ENCODE data around the gene CNBP. TPM values are rescaled to one million over a fixed set of nuclear protein-coding genes. Genes with fewer than 3 reads are reported as not detected.

The CNBP gene
- polyA plus RNA-seq, 1 experiment: 305 TPM

- TF ChIP-seq CTCF (IDR thresholded peaks at IDR 0.05; ENCODE audit: low read depth, low read length): no peak
- Histone ChIP-seq H3K27ac (ENCODE audit: low read depth, low read length) (peak overlapping the region; percentile 11), H3K27me3 (ENCODE audit: control insufficient read depth, insufficient read depth, low read length) (no peaks in the 10 kb centered on the region), H3K9me3 (ENCODE audit: control insufficient read depth, insufficient read depth, low read length) (no peaks in the 10 kb centered on the region), H3K4me3 (ENCODE audit: low read depth, low read length) (no peak overlapping the region)
- CTCF ChIA-PET: no interaction called here
- POLR2A ChIA-PET: no interaction called here
- DNase-seq (ENCODE audit: low read depth, low spot score): no peak
Measured at GRCh38 chr3:129211772-129212171, 28.1 kb upstream of the CNBP start.

- Histone ChIP-seq H3K4me3 (ENCODE audit: low read depth, low read length) (no peak overlapping the region), H3K27ac (ENCODE audit: low read depth, low read length) (no peak overlapping the region), H3K9me3 (ENCODE audit: control insufficient read depth, insufficient read depth, low read length) (no peaks in the 10 kb centered on the region), H3K27me3 (ENCODE audit: control insufficient read depth, insufficient read depth, low read length) (no peaks in the 10 kb centered on the region)
- ChIA-PET CTCF (no interaction called here), POLR2A (no interaction called here)
- no peak for TF ChIP-seq CTCF (IDR thresholded peaks at IDR 0.05; ENCODE audit: low read depth, low read length)
- no peak for DNase-seq (ENCODE audit: low read depth, low spot score)
Measured at GRCh38 chr3:129211345-129211744, 27.6 kb upstream of the CNBP start.

GRCh38 chr3:129207479-129207878 lies 23.8 kb upstream of the CNBP start:
- no peak for DNase-seq (ENCODE audit: low read depth, low spot score)
- no peak overlapping the region for H3K4me3 ChIP-seq (ENCODE audit: low read depth, low read length)
- POLR2A ChIA-PET: interaction anchor here (0.6 to 1.1 kb wide), 2 partner anchors 19 to 24 kb away, joined by 3 to 4 read pairs; partner anchors contain the start of gene CNBP
- no peaks in the 10 kb centered on the region for H3K27me3 ChIP-seq (ENCODE audit: control insufficient read depth, insufficient read depth, low read length)
- H3K27ac ChIP-seq (ENCODE audit: low read depth, low read length): peak overlapping the region; percentile 31
- H3K9me3 ChIP-seq (ENCODE audit: control insufficient read depth, insufficient read depth, low read length): no peaks in the 10 kb centered on the region
- CTCF ChIA-PET: interaction anchor here (1.0 to 2.0 kb wide), 3 partner anchors 12 to 76 kb away, joined by 3 to 5 read pairs (median 4); no protein-coding TSS in a partner anchor
- no peak for TF ChIP-seq CTCF (IDR thresholded peaks at IDR 0.05; ENCODE audit: low read depth, low read length)

GRCh38 chr3:129205109-129205832 lies 21.6 kb upstream of the CNBP start:
- Histone ChIP-seq H3K27me3 (ENCODE audit: control insufficient read depth, insufficient read depth, low read length) (no peaks in the 10 kb centered on the region), H3K4me3 (ENCODE audit: low read depth, low read length) (no peak overlapping the region), H3K9me3 (ENCODE audit: control insufficient read depth, insufficient read depth, low read length) (no peaks in the 10 kb centered on the region), H3K27ac (ENCODE audit: low read depth, low read length) (no peak overlapping the region)
- DNase-seq (ENCODE audit: low read depth, low spot score): no peak
- POLR2A ChIA-PET: no interaction called here
- CTCF ChIA-PET: no interaction called here
- TF ChIP-seq CTCF (IDR thresholded peaks at IDR 0.05; ENCODE audit: low read depth, low read length): no peak

- Histone ChIP-seq H3K9me3 (ENCODE audit: control insufficient read depth, insufficient read depth, low read length) (no peaks in the 10 kb centered on the region), H3K27me3 (ENCODE audit: control insufficient read depth, insufficient read depth, low read length) (no peaks in the 10 kb centered on the region), H3K4me3 (ENCODE audit: low read depth, low read length) (no peak overlapping the region), H3K27ac (ENCODE audit: low read depth, low read length) (no peak overlapping the region)
- ChIA-PET CTCF (interaction anchor here (1.8 kb wide), 1 partner anchor 41 kb away, joined by 8 read pairs; no protein-coding TSS in a partner anchor), POLR2A (no interaction called here)
- TF ChIP-seq CTCF (IDR thresholded peaks at IDR 0.05; ENCODE audit: low read depth, low read length): no peak
- no peak for DNase-seq (ENCODE audit: low read depth, low spot score)
Measured at GRCh38 chr3:129204473-129204872, 20.8 kb upstream of the CNBP start.

All from AG04450 (cell line).